Activated CD4-positive, alpha-beta T cell treated with anti-CD3 and anti-CD28 coated beads, Interleukin-2, amount 10 ng/mL, durations not matched to agents 7 days and 5 days (primary cell): Measurements from ENCODE around the gene UNKL. TPM values are rescaled to one million over a fixed set of nuclear protein-coding genes. Genes with fewer than 3 reads are reported as not detected.

Source experiments
- CTCF ChIA-PET: fragments of 350-600 bp; sonication (Branson Sonifier 250); formaldehyde crosslinking; loops from one replicate; lab custom pipeline; 2021; ENCODE audit warnings: antibody characterized with exemption; lab: Charles Lee
- POLR2A ChIA-PET: fragments of 350-600 bp; sonication (Branson Sonifier 250); formaldehyde crosslinking; loops from one replicate; lab custom pipeline; 2021; ENCODE audit warnings: antibody characterized with exemption; lab: Charles Lee
- DNase-seq: peaks from one replicate; pipeline ENCODE4 v3.0.0-alpha.2; 2020
- H3K27ac Mint-ChIP-seq: one replicate; pipeline ENCODE4 v1.8.0; 2021; ENCODE audit warnings: mild to moderate bottlenecking, moderate library complexity, mixed read lengths
- H3K27me3 Mint-ChIP-seq: one replicate; pipeline ENCODE4 v1.8.0; 2021; ENCODE audit warnings: mixed read lengths
- H3K36me3 Mint-ChIP-seq: one replicate; pipeline ENCODE4 v1.8.0; 2021; ENCODE audit warnings: low read depth, mixed read lengths
- H3K4me1 Mint-ChIP-seq: one replicate; pipeline ENCODE4 v1.8.0; 2021; ENCODE audit warnings: mixed read lengths
- H3K4me3 Mint-ChIP-seq: one replicate; pipeline ENCODE4 v1.8.0; 2021; ENCODE audit warnings: mild to moderate bottlenecking, moderate library complexity, mixed read lengths
- H3K9me3 Mint-ChIP-seq: one replicate; pipeline ENCODE4 v1.8.0; 2021; ENCODE audit warnings: mixed read lengths
- total RNA-seq, 2 experiments: library from RNA; stranded (reverse); gene quantifications; one replicate each; pipeline ENCODE4 v1.2.3, GENCODE V29; 2021

The UNKL gene, protein sequence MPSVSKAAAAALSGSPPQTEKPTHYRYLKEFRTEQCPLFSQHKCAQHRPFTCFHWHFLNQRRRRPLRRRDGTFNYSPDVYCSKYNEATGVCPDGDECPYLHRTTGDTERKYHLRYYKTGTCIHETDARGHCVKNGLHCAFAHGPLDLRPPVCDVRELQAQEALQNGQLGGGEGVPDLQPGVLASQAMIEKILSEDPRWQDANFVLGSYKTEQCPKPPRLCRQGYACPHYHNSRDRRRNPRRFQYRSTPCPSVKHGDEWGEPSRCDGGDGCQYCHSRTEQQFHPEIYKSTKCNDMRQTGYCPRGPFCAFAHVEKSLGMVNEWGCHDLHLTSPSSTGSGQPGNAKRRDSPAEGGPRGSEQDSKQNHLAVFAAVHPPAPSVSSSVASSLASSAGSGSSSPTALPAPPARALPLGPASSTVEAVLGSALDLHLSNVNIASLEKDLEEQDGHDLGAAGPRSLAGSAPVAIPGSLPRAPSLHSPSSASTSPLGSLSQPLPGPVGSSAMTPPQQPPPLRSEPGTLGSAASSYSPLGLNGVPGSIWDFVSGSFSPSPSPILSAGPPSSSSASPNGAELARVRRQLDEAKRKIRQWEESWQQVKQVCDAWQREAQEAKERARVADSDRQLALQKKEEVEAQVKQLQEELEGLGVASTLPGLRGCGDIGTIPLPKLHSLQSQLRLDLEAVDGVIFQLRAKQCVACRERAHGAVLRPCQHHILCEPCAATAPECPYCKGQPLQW
- total RNA-seq: 10 to 100 TPM; 31.8 to 37.9 TPM

DNA sequence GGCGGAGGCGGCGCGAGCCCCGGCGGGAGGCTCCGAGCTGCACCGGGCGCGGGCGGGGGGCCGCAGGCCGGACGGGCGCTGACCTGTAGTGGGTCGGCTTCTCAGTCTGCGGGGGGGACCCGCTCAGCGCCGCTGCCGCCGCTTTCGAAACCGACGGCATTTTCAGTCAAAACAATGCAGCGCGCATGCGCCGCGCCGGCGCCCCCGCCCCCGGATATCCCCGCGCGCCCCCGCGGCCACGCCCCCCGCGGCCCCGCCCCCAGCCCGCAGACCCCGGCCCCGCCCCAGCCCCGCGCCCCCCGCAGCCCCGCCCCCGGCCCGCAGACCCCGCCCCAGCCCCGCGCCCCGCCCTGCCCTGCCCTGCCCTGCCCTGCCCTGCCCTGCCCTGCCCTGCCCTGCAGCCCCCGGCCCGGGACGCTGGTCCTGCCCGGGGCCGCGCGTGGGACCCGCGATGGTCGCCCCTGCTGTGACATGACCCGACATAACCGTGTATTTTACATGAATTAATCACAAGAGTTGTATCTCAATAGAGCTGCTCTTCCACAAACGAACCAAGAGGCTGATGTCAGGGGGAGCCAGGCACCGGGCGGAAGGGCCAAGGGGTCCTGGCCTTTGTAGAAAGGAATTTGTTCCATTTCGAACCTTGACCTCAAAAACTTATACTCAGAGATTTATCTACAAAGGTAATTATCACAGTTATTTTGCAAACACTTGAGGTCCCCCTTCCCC lies at the start of gene UNKL:
UNKL (minus strand) TSS at position 173 of the 729 bp plus-strand sequence; CDS start at position 160, 13 bp downstream.
- H3K27me3 Mint-ChIP-seq: no peaks in the 10 kb centered on the region
- ChIA-PET CTCF (interaction anchor here (1.1 to 1.2 kb wide), 2 partner anchors 27 to 52 kb away, joined by 3 to 4 read pairs; no protein-coding TSS in a partner anchor), POLR2A (no interaction called here)
- peak within 1 kb of the TSS; percentile 92 for H3K27ac Mint-ChIP-seq
- peaks cover 7% of the 10 kb centered on the region for H3K36me3 Mint-ChIP-seq
- H3K4me1 Mint-ChIP-seq: peaks cover 27% of the 10 kb centered on the region
- peak; percentile 87 for DNase-seq
- no peaks in the 10 kb centered on the region for H3K9me3 Mint-ChIP-seq
- H3K4me3 Mint-ChIP-seq: peak within 1 kb of the TSS; percentile 81

DNA sequence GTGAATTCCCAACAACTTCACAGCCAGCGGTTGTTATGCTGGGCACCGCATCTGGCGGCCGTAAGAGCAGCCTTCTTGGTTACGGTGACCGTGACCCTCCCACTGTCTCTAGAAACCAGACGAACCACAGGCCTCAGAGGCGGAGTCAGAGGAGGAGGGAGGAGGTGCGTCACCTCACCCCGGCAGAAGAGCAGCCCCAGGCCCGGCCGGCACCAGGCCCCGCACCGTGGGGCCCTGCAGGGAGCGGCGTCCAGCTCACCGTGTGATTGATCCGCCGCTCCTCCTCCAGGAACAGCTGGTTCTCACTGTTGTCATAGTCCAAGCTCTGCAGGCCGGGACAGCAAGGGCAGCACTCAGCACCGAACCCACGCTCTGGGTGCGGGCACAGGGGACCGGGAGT lies 46.6 kb upstream of the UNKL start:
- no peak for DNase-seq
- no peaks in the 10 kb centered on the region for H3K27me3 Mint-ChIP-seq
- H3K9me3 Mint-ChIP-seq: no peaks in the 10 kb centered on the region
- no peaks in the 10 kb centered on the region for H3K36me3 Mint-ChIP-seq
- H3K27ac Mint-ChIP-seq: no peak overlapping the region
- ChIA-PET POLR2A (no interaction called here), CTCF (no interaction called here)
- no peaks in the 10 kb centered on the region for H3K4me1 Mint-ChIP-seq
- H3K4me3 Mint-ChIP-seq: no peak overlapping the region

DNA sequence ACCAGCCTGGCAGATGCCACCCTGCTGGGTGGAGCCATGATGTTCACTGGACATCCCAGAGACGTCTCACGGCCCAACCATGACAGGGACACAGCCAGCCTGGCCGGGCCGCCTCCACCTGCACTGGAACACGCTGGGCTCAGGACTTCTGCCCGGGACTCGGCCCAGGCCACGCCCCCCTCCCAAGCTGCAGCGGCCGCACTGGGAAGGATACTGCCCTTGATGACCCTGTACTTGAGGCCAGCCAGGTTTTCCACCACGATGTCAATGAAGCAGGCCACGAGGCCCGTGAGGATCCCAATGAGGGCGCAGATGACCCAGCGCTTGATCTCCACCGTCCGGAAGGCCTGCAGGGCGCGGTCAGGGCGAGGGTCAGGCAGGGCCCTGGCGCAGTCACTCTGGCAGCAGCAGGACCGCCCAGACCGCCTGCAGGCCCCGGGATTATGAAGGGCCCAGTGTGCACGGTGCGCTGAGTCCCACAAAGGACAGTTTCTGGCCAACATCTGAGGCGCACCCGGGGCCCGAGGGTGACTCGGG lies 46.2 kb upstream of the UNKL start:
- H3K4me1 Mint-ChIP-seq: no peaks in the 10 kb centered on the region
- CTCF ChIA-PET: no interaction called here
- H3K36me3 Mint-ChIP-seq: no peaks in the 10 kb centered on the region
- no peaks in the 10 kb centered on the region for H3K9me3 Mint-ChIP-seq
- H3K27ac Mint-ChIP-seq: no peak overlapping the region
- POLR2A ChIA-PET: no interaction called here
- no peak for DNase-seq
- H3K4me3 Mint-ChIP-seq: no peak overlapping the region
- H3K27me3 Mint-ChIP-seq: no peaks in the 10 kb centered on the region

GRCh38 chr16:1459967-1460366 lies 45.5 kb upstream of the UNKL start:
- Mint-ChIP-seq H3K4me1 (no peaks in the 10 kb centered on the region), H3K36me3 (no peaks in the 10 kb centered on the region), H3K27ac (no peak overlapping the region), H3K9me3 (no peaks in the 10 kb centered on the region), H3K27me3 (no peaks in the 10 kb centered on the region), H3K4me3 (no peak overlapping the region)
- ChIA-PET CTCF (no interaction called here), POLR2A (no interaction called here)
- no peak for DNase-seq

DNA sequence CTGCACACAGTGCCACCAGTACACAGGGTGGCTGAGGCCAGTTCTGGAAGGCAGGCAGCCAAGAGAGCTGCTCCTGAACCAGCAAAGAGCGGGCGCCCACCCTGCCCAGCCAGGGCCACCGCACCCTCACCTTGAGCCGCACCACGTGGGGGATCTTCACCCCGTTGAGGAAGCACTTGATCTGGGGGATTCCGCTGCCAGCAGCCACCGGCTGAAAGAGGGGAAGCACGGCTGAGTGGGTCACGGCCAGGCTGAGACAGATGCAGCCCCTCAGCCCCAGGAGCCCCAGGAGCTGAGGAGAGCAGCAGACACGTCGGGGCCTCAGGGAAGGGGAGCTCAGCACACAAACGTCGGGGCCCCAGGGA lies 44.5 kb upstream of the UNKL start:
- no peak overlapping the region for H3K27ac Mint-ChIP-seq

DNA sequence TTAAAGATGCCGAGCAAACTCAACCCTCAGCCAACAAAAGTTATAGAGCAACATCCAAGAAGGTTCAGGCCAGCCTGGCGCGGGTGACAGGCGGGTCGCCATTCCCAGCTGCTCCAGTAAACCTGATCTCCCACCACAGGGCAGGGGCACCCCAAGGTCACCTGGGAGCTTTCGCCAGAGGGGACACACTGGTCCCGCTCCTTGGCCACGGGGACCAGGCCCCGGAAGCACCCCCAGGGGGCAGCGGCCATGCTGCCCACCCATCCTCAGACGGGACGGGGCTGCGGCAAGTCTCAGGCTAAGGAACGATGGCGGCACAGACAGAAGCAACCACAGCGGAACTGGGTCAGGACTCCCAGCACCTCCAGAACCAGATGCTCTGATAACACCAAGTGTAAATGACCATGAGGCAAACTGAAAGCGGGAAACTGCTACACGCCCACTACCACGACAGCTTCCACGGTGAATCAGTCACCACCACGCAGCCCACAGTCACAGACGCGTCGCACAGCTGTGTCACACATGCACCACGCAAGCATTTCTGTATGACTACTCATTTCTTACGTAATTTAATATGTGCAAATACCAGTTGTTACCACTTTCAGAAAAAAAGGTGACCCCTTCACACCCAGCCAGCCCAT lies 44.0 kb upstream of the UNKL start:
- DNase-seq: no peak
- Mint-ChIP-seq H3K9me3 (no peaks in the 10 kb centered on the region), H3K27me3 (no peaks in the 10 kb centered on the region), H3K36me3 (no peaks in the 10 kb centered on the region), H3K4me1 (no peaks in the 10 kb centered on the region), H3K27ac (no peak overlapping the region), H3K4me3 (no peak overlapping the region)
- CTCF ChIA-PET: interaction anchor here (0.6 kb wide), 1 partner anchor 134 kb away, joined by 3 read pairs; no protein-coding TSS in a partner anchor
- POLR2A ChIA-PET: no interaction called here

More for the DNA sequence above, 44.5 kb upstream of the UNKL start:
- Mint-ChIP-seq H3K9me3 (no peaks in the 10 kb centered on the region), H3K27me3 (no peaks in the 10 kb centered on the region), H3K4me3 (no peak overlapping the region), H3K36me3 (no peaks in the 10 kb centered on the region), H3K4me1 (no peaks in the 10 kb centered on the region)
- CTCF ChIA-PET: interaction anchor here (0.6 kb wide), 1 partner anchor 133 kb away, joined by 3 read pairs; no protein-coding TSS in a partner anchor
- no peak for DNase-seq
- POLR2A ChIA-PET: no interaction called here

GRCh38 chr16:1457489-1458245 lies 43.2 kb upstream of the UNKL start:
- H3K27ac Mint-ChIP-seq: no peak overlapping the region

GRCh38 chr16:1456951-1457350 lies 42.4 kb upstream of the UNKL start:
- H3K4me3 Mint-ChIP-seq: no peak overlapping the region
- CTCF ChIA-PET: no interaction called here
- no peaks in the 10 kb centered on the region for H3K4me1 Mint-ChIP-seq
- no peaks in the 10 kb centered on the region for H3K36me3 Mint-ChIP-seq
- H3K9me3 Mint-ChIP-seq: no peaks in the 10 kb centered on the region
- H3K27me3 Mint-ChIP-seq: no peaks in the 10 kb centered on the region
- POLR2A ChIA-PET: no interaction called here
- no peak for DNase-seq
- H3K27ac Mint-ChIP-seq: no peak overlapping the region

More at GRCh38 chr16:1457489-1458245, 43.2 kb upstream of the UNKL start:
- no peaks in the 10 kb centered on the region for H3K27me3 Mint-ChIP-seq
- H3K4me1 Mint-ChIP-seq: no peaks in the 10 kb centered on the region
- ChIA-PET POLR2A (no interaction called here), CTCF (no interaction called here)
- no peak overlapping the region for H3K4me3 Mint-ChIP-seq
- no peaks in the 10 kb centered on the region for H3K9me3 Mint-ChIP-seq
- H3K36me3 Mint-ChIP-seq: no peaks in the 10 kb centered on the region
- DNase-seq: no peak

DNA sequence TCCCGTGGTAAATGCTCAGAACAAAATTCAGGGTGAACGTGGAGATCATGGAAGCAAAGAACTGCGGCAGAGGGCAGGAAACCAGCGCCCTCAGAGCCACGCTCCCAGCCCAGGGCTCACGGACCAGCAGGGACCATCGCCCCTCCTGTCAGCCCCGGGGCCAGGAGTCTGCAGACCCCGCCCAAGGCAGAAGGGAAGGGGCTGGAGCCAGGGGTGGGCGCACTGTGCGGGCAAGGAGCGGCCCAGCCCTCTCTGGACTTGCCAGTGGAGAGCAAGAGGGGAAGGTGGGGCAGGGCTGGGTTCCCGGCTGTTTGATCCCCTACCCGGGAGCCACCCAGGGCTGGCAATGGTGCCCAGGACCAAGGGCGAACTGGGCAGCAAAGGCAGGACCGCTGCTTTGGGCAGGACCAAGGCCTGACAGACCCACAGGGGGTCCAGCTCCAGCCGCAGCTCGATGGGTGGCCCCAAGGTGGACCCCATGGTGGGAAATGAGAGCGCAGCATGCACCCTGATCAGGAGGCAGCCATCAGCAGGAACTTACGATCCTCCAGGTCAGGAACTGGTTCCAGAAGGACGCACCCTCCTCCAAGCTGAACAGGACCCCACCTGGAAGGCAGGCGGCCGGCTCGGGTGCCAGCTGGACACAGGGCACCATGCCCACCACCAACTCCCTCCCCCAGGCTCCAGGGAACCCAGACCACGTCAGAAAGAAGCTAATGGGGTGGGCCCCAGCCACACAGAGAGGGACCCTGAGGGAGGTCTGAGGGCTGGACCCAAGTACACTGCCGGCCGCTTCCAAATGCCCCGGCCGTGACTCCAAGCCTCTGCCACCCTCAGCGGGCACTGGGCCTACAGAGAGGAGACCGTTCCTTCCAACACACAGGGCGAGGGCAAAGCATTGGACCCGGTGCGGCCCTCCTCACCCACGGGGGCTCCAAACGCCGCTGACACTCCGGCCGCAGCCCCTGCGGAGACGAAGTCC lies 41.0 kb upstream of the UNKL start:
- POLR2A ChIA-PET: no interaction called here
- H3K27ac Mint-ChIP-seq: no peak overlapping the region
- H3K4me1 Mint-ChIP-seq: no peaks in the 10 kb centered on the region
- CTCF ChIA-PET: no interaction called here
- no peaks in the 10 kb centered on the region for H3K9me3 Mint-ChIP-seq
- no peaks in the 10 kb centered on the region for H3K36me3 Mint-ChIP-seq
- H3K27me3 Mint-ChIP-seq: no peaks in the 10 kb centered on the region
- no peak for DNase-seq
- no peak overlapping the region for H3K4me3 Mint-ChIP-seq

- Mint-ChIP-seq H3K4me3 (no peak overlapping the region), H3K9me3 (no peaks in the 10 kb centered on the region), H3K27me3 (no peaks in the 10 kb centered on the region), H3K36me3 (no peaks in the 10 kb centered on the region), H3K4me1 (no peaks in the 10 kb centered on the region), H3K27ac (no peak overlapping the region)
- ChIA-PET CTCF (interaction anchor here (0.8 kb wide), 1 partner anchor 14 kb away, joined by 3 read pairs; no protein-coding TSS in a partner anchor), POLR2A (no interaction called here)
- DNase-seq: no peak
Measured at GRCh38 chr16:1454561-1454960, 40.1 kb upstream of the UNKL start.

DNA sequence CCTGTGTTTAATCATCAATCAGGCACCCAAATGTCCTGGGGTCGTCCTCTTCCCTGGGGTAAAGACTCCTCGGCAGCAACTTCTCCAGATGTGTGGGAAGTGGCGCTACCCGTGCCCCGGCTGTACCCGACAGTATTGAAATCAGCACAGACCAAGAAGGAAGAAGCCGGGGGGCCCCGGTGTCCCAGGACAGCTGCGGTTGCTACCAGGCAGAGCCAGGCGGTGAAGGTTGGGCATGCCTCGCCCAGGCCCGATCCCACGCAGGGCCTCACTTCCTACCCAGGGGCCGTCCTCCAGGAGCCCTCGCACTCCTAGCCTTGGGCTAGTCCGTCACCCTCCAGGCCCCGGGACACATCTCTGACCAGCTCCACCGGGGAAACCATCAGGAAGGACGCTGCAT lies 38.8 kb upstream of the UNKL start:
- no peak overlapping the region for H3K4me3 Mint-ChIP-seq
- no peaks in the 10 kb centered on the region for H3K36me3 Mint-ChIP-seq
- CTCF ChIA-PET: no interaction called here
- POLR2A ChIA-PET: no interaction called here
- H3K27ac Mint-ChIP-seq: no peak overlapping the region
- no peaks in the 10 kb centered on the region for H3K27me3 Mint-ChIP-seq
- no peaks in the 10 kb centered on the region for H3K4me1 Mint-ChIP-seq
- H3K9me3 Mint-ChIP-seq: no peaks in the 10 kb centered on the region
- no peak for DNase-seq
